Heart left ventricle (tissue), 16 donors: ENCODE measurements around the gene EPHB1. TPM values are rescaled to one million over a fixed set of nuclear protein-coding genes. Genes with fewer than 3 reads are reported as not detected.

Source experiments
- ATAC-seq, 4 donors: fragments of 200-7000 bp; cut with Tn5 transposase; one replicate each; pipeline ENCODE4 v1.9.1; 2020 to 2022; ENCODE audit warnings: moderate library complexity in 4 of 4, mild to moderate bottlenecking in 3 of 4, moderate number of reproducible peaks in 1 of 4
- DNase-seq, 5 donors: peaks; one replicate each; pipeline ENCODE4 v3.0.0-alpha.2; 2020
- H3K27ac ChIP-seq, 12 donors: fragments of 200-600 bp; sonication (generic) in 4 of 12; one replicate each; pipeline versions ENCODE4 v1.5.0 to v1.8.0; 2016 to 2022; ENCODE audit warnings: mild to moderate bottlenecking in 2 of 12
- H3K27me3 ChIP-seq, 9 donors: fragments of 200-600 bp; sonication (generic) in 2 of 9; one replicate each; pipeline versions ENCODE4 v1.5.1 to v1.8.0; 2016 to 2022; ENCODE audit warnings: mild to moderate bottlenecking in 3 of 9
- H3K36me3 ChIP-seq, 9 donors: fragments of 200-600 bp; sonication (generic) in 2 of 9; one replicate each; pipeline versions ENCODE4 v1.5.0 to v1.8.0; 2018 to 2022; ENCODE audit warnings: mild to moderate bottlenecking in 2 of 9
- H3K4me1 ChIP-seq, 12 donors: fragments of 200-600 bp; sonication (generic) in 4 of 12; one replicate each; pipeline versions ENCODE4 v1.5.0 to v1.8.0; 2016 to 2022; ENCODE audit warnings: mild to moderate bottlenecking in 3 of 12
- H3K4me3 ChIP-seq, 12 donors: fragments of 200-600 bp; sonication (generic) in 4 of 12; one replicate each; pipeline versions ENCODE4 v1.5.0 to v1.8.0; 2017 to 2022; ENCODE audit warnings: mild to moderate bottlenecking in 9 of 12, moderate library complexity in 4 of 12
- H3K9me3 ChIP-seq, 12 donors: fragments of 200-600 bp; sonication (generic) in 4 of 12; one replicate each; pipeline versions ENCODE4 v1.5.0 to v1.8.0; 2016 to 2022; ENCODE audit warnings: mild to moderate bottlenecking in 1 of 12
- CTCF ChIP-seq, 12 donors: fragments of 200-600 bp; sonication (generic) in 4 of 12; IDR thresholded peaks; one replicate each; pipeline versions ENCODE4 v1.5.0 to v1.8.0; 2018 to 2022; ENCODE audit warnings: antibody characterized with exemption in 12 of 12, mild to moderate bottlenecking in 5 of 12
- POLR2A ChIP-seq, 2 donors: fragments of 450-650 bp; IDR thresholded peaks; one replicate each; pipeline ENCODE4 v1.6.1; 2017; ENCODE audit warnings: antibody characterized with exemption in 2 of 2, mild to moderate bottlenecking in 2 of 2, moderate library complexity in 2 of 2
- WGBS, 4 donors: extraction: QIAGEN DNeasy Blood & Tissue Kit in 2 of 4; methylation state at CpG; one replicate each; pipeline versions ENCODE4 v1.1.5 to v1.1.7; 2013 to 2018; 5-methylcytosine and 5-hydroxymethylcytosine counted together
- intact Hi-C, 10 donors: fragments of 100-400 bp; cut with DNase I; formaldehyde crosslinking; loops; one replicate each; pipeline versions ENCODE4 v1.11.1 to v1.14.2; 2022
- polyA plus RNA-seq, 2 donors: library from polyadenylated mRNA; stranded (reverse); fragments of 200-250 nt; gene quantifications; one replicate each; pipeline ENCODE4 v1.2.3, GENCODE V29; 2013
- total RNA-seq, 9 donors: library from RNA; depleted of rRNA in 2 of 9; stranded (reverse); fragments of >200 nt in 2 of 9; fragmentation: NEBNext Ultra II Directional in 3 of 9; extraction: Animal tissue kit (Norgen Biotek cat#: 25700) in 3 of 9; gene quantifications; one replicate each; pipeline versions ENCODE4 v1.1.0 to v1.2.4, GENCODE V29; 2016 to 2023
- donor health status: ischemic (EF 13 %, LVEDD 7.1; RV severe dilation, severe dysfunction).
- donor health status: healthy with polysubstance abuse.
- donor health status: DM: no; HTN: yes; CAD: no.
- donor health status: DM: no; HTN: no; CAD: no.
- donor health status: ischemic (EF 25% LVEDD 6.9; RV normal size, moderate dysfunction).
- donor health status: ischemic (EF 25% LVEDD 5.7; RV mildly dilated, moderate dysfunction).
- donor health status: healthy.
- donor health status: DM: yes; HTN: yes; CAD: no.
- donor health status: ischemic (EF 35%, LVEDD 5.7; RV mildly dilated, moderate dysfunction).
- donor health status: nonischemic (EF 11% LVEDD 7.7; RV severe dilation, severe dysfunction).
- donor health status: DM: yes; HTN: yes; CAD: no.
- donor health status: PGD.
- donor health status: ischemic (EF 29% LVEDD 5.4; RV normal size, mild dysfunction).
- donor health status: nonischemic (EF 23%, LVEDD 6.1; RV moderate dilation, normal function).

Gene EPHB1
- total and polyA plus RNA-seq, 11 donors = 0.31 to 2.2 (median 1.1) TPM

- WGBS, 4 donors = 68 to 75% (median 71%) methylated on average over 7 of the region's 7 CpGs
- TF ChIP-seq CTCF (IDR thresholded peaks at IDR 0.05) (no peak), POLR2A (IDR thresholded peaks at IDR 0.05) (no peak)
- Histone ChIP-seq H3K4me1 (peaks cover 0 to 7% (median 0%) of the 10 kb centered on the region in 12 donors), H3K36me3 (no peaks in the 10 kb centered on the region), H3K27me3 (no peaks in the 10 kb centered on the region), H3K9me3 (no peaks in the 10 kb centered on the region), H3K4me3 (no peak overlapping the region), H3K27ac (no peak overlapping the region)
- ATAC-seq (no peak), DNase-seq (no peak)
- intact Hi-C loops = no loop called here
These were observed 289.3 kb downstream of the EPHB1 start for GRCh38 chr3:135084405-135084804.

- 76 to 86% (median 80%) methylated on average over 3 of the region's 3 CpGs for WGBS, 4 donors
These were observed 289.9 kb downstream of the EPHB1 start for GRCh38 chr3:135084976-135085375.

GRCh38 chr3:135085652-135086436, 290.8 kb downstream of the EPHB1 start:
- TF ChIP-seq CTCF (IDR thresholded peaks at IDR 0.05) (no peak), POLR2A (IDR thresholded peaks at IDR 0.05) (no peak)
- ATAC-seq (no peak), DNase-seq (no peak)
- 75 to 89% (median 85%) methylated on average over 6 of the region's 6 CpGs for WGBS, 4 donors
- H3K9me3 ChIP-seq = no peaks in the 10 kb centered on the region
- peaks cover 0 to 7% (median 0%) of the 10 kb centered on the region in 12 donors for H3K4me1 ChIP-seq
- intact Hi-C loops = no loop called here
- no peaks in the 10 kb centered on the region for H3K27me3 ChIP-seq
- no peaks in the 10 kb centered on the region for H3K36me3 ChIP-seq
- no peak overlapping the region for H3K27ac ChIP-seq
- no peak overlapping the region for H3K4me3 ChIP-seq

More at GRCh38 chr3:135084976-135085375, 289.9 kb downstream of the EPHB1 start:
- no peak for TF ChIP-seq POLR2A (IDR thresholded peaks at IDR 0.05)
- no peak for TF ChIP-seq CTCF (IDR thresholded peaks at IDR 0.05)
- H3K36me3 ChIP-seq = no peaks in the 10 kb centered on the region
- H3K9me3 ChIP-seq = no peaks in the 10 kb centered on the region
- ATAC-seq (no peak), DNase-seq (no peak)
- H3K4me1 ChIP-seq = peaks cover 0 to 7% (median 0%) of the 10 kb centered on the region in 12 donors
- no peak overlapping the region for H3K4me3 ChIP-seq
- H3K27me3 ChIP-seq = no peaks in the 10 kb centered on the region
- no peak overlapping the region for H3K27ac ChIP-seq
- intact Hi-C loops = no loop called here

GRCh38 chr3:135087782-135088181, 292.7 kb downstream of the EPHB1 start:
- DNase-seq (no peak), ATAC-seq (no peak)
- TF ChIP-seq CTCF (IDR thresholded peaks at IDR 0.05) = no peak
- TF ChIP-seq POLR2A (IDR thresholded peaks at IDR 0.05) = no peak
- Histone ChIP-seq H3K4me3 (no peak overlapping the region), H3K4me1 (no peaks in the 10 kb centered on the region), H3K27me3 (no peaks in the 10 kb centered on the region), H3K36me3 (no peaks in the 10 kb centered on the region), H3K27ac (no peak overlapping the region), H3K9me3 (no peaks in the 10 kb centered on the region)
- 26 to 32% (median 30%) methylated on average over 2 of the region's 2 CpGs for WGBS, 4 donors
- intact Hi-C loops = no loop called here
